ENCODE measurements around the gene ARMC6. TPM values are rescaled to one million over a fixed set of nuclear protein-coding genes. Genes with fewer than 3 reads are reported as not detected.
"Not testable (repeated sequence)": the region's sequence is repeated elsewhere in the genome, so short reads cannot be mapped to it uniquely, and the experiment has no call there.

Gene ARMC6
- total RNA-seq, 4 donors from 2014 or later, result 33.1 to 60.0 (median 46.1) TPM

- H3K4me1 ChIP-seq, result peaks cover 44 to 64% of the 10 kb centered on the region in 2 donors
- H3K27ac ChIP-seq, result peak overlapping the region in 2 of 3 donors; percentile 84 to 97
- DNase-seq, result no peak
- H3K36me3 ChIP-seq, result peaks cover 0 to 3% of the 10 kb centered on the region in 2 donors
- H3K9me3 ChIP-seq, result no peaks in the 10 kb centered on the region
- H3K4me3 ChIP-seq (replicated peaks in 1 of 3), result no peak overlapping the region
- WGBS, 2 donors, result 96 to 97% methylated on average over 15 of the region's 24 CpGs
- H3K27me3 ChIP-seq, result no peaks in the 10 kb centered on the region
- TF ChIP-seq POLR2A (IDR thresholded peaks at IDR 0.05) (no peak), CTCF (IDR thresholded peaks at IDR 0.05) (no peak)
- intact Hi-C loops (cut with DNase I), result no loop called here
Measured at GRCh38 chr19:19096641-19097627, 63.5 kb downstream of the ARMC6 start.

GRCh38 chr19:19098084-19098702, 64.8 kb downstream of the ARMC6 start:
- Histone ChIP-seq H3K4me3 (replicated peaks in 1 of 3) (no peak overlapping the region), H3K27me3 (no peaks in the 10 kb centered on the region), H3K27ac (peak overlapping the region; percentile 58 to 97 (median 84)), H3K4me1 (peaks cover 48 to 60% of the 10 kb centered on the region in 2 donors), H3K9me3 (no peaks in the 10 kb centered on the region), H3K36me3 (peaks cover 0 to 3% of the 10 kb centered on the region in 2 donors)
- TF ChIP-seq CTCF (IDR thresholded peaks at IDR 0.05) (no peak), POLR2A (IDR thresholded peaks at IDR 0.05) (no peak)
- peak in 1 of 2 donors; percentile 41 for DNase-seq
- intact Hi-C loops (cut with DNase I), result no loop called here
- WGBS, 2 donors, result 81% methylated on average over 7 to 9 of the region's 9 CpGs

GRCh38 chr19:19098703-19099632, 65.6 kb downstream of the ARMC6 start:
- Histone ChIP-seq H3K9me3 (no peaks in the 10 kb centered on the region), H3K4me1 (peaks cover 54 to 60% of the 10 kb centered on the region in 2 donors), H3K27ac (peak overlapping the region; percentile 58 to 97 (median 84)), H3K27me3 (no peaks in the 10 kb centered on the region), H3K36me3 (peaks cover 0 to 3% of the 10 kb centered on the region in 2 donors), H3K4me3 (replicated peaks in 1 of 3) (no peak overlapping the region)
- intact Hi-C loops (cut with DNase I), result no loop called here
- WGBS, 2 donors, result 71 to 74% methylated on average over 17 to 18 of the region's 18 CpGs
- TF ChIP-seq CTCF (IDR thresholded peaks at IDR 0.05) (no peak), POLR2A (IDR thresholded peaks at IDR 0.05) (no peak)
- DNase-seq, result peak; percentile 86 to 87

- Histone ChIP-seq H3K4me3 (replicated peaks in 1 of 3) (no peak overlapping the region), H3K9me3 (no peaks in the 10 kb centered on the region), H3K36me3 (peaks cover 0 to 3% of the 10 kb centered on the region in 2 donors), H3K4me1 (peaks cover 58 to 66% of the 10 kb centered on the region in 2 donors), H3K27ac (peak overlapping the region; percentile 42 to 97 (median 84)), H3K27me3 (no peaks in the 10 kb centered on the region)
- intact Hi-C loops (cut with DNase I), result no loop called here
- no peak for DNase-seq
- 96% methylated on average over 7 to 8 of the region's 8 CpGs for WGBS, 2 donors
- TF ChIP-seq POLR2A (IDR thresholded peaks at IDR 0.05) (no peak), CTCF (IDR thresholded peaks at IDR 0.05) (no peak)
Measured at GRCh38 chr19:19101540-19101939, 68.1 kb downstream of the ARMC6 start.

GRCh38 chr19:19102566-19102965, 69.2 kb downstream of the ARMC6 start:
- H3K36me3 ChIP-seq; H3K9me3 ChIP-seq; DNase-seq; H3K4me3 ChIP-seq (replicated peaks in 1 of 3); H3K27me3 ChIP-seq; intact Hi-C loops (cut with DNase I): not testable (repeated sequence)
- WGBS, 2 donors, result 97% methylated on average over 10 of the region's 10 CpGs
- Histone ChIP-seq H3K27ac (peak overlapping the region; percentile 1 to 97 (median 97)), H3K4me1 (peaks cover 59 to 73% of the 10 kb centered on the region in 2 donors)
